Measurements from ENCODE around the gene PRLR.

PRLR gene

GRCh38 chr5:35026941-35027340 is 203.3 kb downstream of the PRLR start:
- DNase-seq, result no peak

GRCh38 chr5:35026280-35026840 is 203.9 kb downstream of the PRLR start:
- no peak for DNase-seq

GRCh38 chr5:35024911-35025510 is 205.3 kb downstream of the PRLR start:
- DNase-seq, result no peak

GRCh38 chr5:35023391-35024178 is 206.7 kb downstream of the PRLR start:
- no peak for DNase-seq

GRCh38 chr5:35016174-35017051 is 213.9 kb downstream of the PRLR start:
- DNase-seq, result no peak

- DNase-seq, result no peak
Measured at GRCh38 chr5:35015063-35015462, 215.2 kb downstream of the PRLR start.

- no peak for DNase-seq
Measured at GRCh38 chr5:35012796-35013195, 217.5 kb downstream of the PRLR start.

- DNase-seq, result no peak
Measured at GRCh38 chr5:35012365-35012764, 217.9 kb downstream of the PRLR start.

GRCh38 chr5:35010676-35011075 is 219.6 kb downstream of the PRLR start:
- no peak for DNase-seq

GRCh38 chr5:35009657-35010056 is 220.6 kb downstream of the PRLR start:
- DNase-seq, result no peak

GRCh38 chr5:35009019-35009418 is 221.3 kb downstream of the PRLR start:
- DNase-seq, result no peak

GRCh38 chr5:35004771-35005170 is 225.5 kb downstream of the PRLR start:
- DNase-seq, result no peak

- no peak for DNase-seq
Measured at GRCh38 chr5:35004200-35004599, 226.1 kb downstream of the PRLR start.

- peak; percentile 56 for DNase-seq
Measured at GRCh38 chr5:35003018-35003957, 227.0 kb downstream of the PRLR start.

GRCh38 chr5:35002459-35002858 is 227.8 kb downstream of the PRLR start:
- DNase-seq, result no peak

GRCh38 chr5:35001842-35002241 is 228.4 kb downstream of the PRLR start:
- DNase-seq, result no peak
